Fibroblast of upper back skin (primary cell): ENCODE measurements around the gene ZCCHC9.
"Not testable (repeated sequence)": the region's sequence is repeated elsewhere in the genome, so short reads cannot be mapped to it uniquely, and the experiment has no call there.

Experiments
- DNase-seq: peaks from one replicate; pipeline ENCODE4 v3.0.0-alpha.2; 2013

Gene ZCCHC9

DNA sequence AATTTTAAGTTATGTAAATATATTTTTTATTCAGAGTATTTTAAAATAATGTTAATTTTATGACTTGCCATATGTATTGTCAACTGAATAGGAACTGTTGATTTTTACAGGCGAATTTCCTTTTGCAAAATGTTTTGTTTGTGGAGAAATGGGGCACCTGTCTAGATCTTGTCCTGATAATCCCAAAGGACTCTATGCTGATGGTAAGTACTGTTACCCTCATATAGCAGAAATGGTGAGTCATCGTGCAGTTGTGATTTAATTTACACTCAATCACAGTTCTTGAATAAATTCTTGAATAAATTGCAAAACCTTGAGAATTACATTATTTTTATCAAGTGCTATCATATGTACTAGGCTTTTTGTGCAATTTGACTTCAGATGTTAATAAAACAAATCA is 7.4 kb downstream of the ZCCHC9 start:
- DNase-seq: no peak

DNA sequence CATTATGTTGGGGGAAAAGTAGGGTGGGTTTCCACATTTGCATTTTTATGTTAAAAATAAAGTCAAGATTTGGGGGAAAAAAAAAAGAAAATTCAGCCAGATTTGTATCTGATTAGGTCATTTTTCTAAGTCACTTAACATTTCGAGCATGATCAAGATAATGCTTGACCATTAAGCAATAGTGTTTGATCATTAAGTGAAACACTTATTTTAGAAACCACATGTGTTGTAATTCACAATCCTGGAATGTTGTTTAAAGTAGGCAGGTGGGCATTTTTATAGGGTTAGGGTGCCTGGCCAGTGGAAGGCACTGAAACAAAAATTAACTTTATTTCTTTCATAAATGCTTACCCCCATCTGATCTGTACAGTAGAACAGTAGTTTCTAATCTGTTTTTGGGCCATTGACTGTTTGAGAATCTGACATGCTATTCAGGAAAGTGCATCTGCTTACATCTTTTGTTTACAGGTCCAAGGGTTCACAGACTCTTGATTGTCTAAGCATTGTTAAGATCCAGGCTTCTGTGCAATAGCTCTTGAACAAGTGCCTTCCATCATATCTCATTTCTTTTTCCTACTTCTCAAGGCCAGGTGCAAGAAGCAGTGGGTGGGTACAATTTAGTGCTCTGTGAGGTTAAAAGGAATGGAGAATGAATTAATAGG is 9.1 kb downstream of the ZCCHC9 start:
- no peak for DNase-seq

DNA sequence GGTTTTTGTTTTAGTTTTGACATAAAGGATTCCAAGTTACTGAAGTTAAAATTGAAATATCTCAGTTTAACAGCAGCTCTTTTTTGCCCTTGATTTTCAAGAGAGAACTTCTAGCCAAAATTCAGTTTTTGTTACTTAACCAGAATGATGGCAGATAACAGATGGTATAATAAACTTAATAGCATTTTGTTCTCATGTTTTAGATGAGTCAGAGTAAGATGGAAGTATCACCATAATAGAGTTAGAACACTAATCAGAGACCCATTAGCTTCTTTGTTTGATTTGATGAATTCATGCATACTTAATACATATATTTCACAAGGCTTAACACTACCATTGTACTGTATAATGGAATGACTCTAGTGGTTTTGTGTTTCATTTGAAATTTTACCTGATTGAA is 11.9 kb downstream of the ZCCHC9 start:
- no peak for DNase-seq

DNA sequence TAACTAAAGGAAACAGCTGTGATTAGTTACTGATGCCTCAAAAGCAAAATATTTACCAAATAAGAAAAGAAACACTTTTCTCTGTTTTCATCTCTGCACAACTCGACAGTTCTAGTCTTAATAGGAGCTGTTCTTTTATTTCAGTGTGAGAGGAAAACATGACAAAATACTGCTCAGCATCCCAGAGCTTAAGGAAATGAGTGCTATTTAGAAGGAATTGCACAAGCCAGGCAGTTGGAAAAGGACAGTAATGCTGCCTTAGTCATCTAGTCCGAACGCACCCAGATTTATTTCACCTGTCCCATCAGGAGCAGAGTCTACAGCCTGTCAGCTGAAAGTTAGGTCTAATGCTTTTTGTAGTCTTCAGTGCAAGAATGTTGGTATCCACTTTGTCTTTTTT is 12.3 kb downstream of the ZCCHC9 start:
- DNase-seq: no peak

DNA sequence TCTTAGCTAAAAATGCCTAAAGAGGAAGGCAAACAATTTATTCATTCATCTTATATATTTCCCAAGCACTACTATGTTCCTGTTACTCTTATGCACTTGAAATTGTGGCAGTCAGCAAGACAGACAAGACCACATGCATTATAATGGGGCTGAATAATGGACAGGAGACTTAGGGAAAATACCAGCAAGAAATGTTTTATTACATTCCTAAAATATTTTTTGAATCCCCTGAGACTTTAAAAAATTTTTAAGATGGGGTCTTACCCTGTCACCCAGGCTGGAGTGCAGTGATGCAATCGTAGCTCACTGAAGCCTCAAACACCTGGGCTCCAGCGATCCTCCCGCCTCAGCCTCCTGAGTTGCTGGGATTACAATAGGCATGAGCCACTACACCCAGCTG is 13.2 kb downstream of the ZCCHC9 start:
- peak; percentile 50 for DNase-seq

DNA sequence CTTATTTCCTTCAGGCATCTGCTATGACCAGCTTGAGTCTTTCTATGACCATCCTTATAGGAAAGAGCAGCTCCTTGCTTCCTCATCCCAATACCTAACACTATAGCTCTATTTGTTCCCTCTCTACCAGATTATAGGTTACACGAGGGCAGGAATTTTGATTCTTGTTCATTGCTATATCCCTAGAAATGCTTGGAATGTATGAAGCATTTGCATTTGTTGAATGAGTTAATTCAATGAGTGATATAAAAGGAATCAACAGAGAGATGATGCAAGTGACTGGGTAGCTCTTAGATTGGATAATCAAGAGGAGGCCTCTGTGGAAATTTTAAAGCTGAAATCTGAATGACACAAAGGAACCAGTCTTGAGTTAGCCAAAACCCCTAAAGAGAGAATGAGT is 13.9 kb downstream of the ZCCHC9 start:
- DNase-seq: peak; percentile 80

DNA sequence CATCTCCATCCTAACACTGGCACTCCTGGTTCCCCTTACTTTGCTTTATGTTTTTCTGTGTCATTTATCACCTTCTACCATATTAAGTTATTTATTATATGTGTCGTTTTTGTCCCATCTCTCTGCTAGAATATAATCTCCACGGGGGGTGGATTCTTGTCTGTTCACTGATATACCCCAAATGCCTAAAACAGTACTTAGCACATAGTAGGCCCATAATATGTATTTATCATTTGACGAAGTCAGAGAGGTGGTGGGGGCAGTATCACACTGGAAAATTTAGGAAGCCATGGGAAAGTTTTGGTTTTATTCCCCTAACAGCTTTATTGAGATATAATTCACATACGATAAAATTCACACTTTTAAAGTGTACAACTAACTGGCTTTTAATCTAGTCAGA is 14.4 kb downstream of the ZCCHC9 start:
- DNase-seq: no peak

DNA sequence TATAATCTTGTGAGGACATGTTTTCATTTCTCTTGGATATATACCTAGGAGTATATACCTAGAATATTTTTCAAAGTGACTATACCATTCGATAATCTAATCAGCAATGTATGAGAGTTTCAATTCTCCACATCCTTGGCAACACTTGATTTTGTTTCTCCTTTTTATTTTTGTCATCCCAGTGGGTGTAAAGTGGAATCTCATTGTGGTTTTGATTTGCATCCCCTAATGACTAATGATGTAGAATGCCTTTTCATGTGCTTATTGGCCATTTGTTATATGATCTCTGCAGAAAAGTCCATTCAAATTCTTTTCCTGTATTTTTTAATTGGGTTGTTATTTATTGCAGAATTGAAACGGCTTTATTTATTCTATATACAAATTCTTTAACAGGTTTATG is 15.2 kb downstream of the ZCCHC9 start:
- no peak for DNase-seq

DNA sequence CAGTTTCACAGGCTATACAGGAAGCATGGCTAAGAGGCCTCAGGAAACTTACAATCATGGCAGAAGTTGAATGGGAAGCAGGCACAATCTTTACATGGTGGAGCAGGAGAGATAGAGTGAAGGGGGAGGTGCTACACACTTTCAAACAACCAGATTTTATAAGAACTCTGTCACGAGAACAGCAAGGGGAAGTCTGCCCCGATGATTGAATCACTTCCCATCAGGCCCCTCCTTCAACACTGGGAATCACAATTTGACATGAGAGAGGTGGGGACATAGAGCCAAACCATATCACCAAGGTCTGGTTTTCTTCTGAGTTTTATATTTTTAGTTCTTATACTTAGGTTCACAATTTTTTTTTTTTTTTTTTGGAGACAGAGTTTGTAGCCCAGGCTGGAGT is 16.1 kb downstream of the ZCCHC9 start:
- no peak for DNase-seq

DNA sequence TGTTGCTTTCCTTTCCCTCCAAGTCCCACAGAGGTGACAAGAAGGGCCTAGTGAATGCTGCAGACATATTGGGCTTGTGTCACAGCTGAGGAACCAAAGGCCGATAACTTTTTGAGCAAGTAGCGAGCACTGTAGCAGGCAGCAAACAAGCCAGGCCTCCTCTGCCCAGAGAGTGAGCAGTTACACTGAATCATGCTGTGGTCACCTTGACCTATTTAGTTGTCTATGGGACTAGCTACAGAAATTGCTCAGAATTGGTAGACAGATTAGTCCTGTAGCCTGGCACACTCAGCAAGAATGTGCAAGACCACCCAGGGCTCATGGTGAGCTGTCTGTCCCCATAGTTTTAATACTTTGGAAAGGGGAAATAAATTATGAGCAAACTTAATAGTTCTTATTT is 25.2 kb downstream of the ZCCHC9 start:
- no peak for DNase-seq

DNA sequence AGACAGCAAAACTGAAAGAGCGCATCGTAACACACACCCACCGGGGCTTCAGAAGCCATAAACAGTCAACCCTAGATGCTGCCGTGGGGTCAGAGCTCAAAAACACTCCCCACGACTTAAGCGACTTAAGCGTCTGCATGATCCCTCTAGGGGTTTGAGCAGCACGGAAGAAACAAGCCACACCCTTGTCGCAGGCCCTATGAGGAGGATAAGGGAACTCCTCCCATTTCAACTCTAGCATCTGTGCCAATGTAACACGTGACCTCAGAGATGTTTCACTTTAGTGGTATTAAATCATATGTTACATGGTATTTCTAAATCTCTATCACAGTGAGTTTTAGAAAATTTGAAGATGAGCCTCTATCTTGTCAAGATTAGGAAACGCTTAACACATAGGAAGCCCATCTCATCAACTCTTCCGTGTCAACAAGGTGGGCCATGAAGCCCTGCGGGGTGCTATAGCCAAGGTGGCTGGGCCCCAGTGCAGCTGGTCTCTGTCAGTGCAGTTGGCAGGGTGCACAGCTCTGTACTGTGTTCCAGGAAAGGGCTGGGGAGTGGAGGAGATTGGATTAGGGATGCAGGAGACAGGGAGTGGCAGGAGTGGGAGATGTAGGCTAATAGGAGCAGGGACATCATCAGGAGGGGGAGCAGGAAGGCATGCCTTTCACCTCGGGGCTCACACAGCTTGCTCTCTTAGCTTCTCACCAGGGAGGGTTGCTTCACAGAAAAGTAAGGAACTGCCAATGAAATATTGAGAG is 33.1 kb downstream of the ZCCHC9 start:
- no peak for DNase-seq

DNA sequence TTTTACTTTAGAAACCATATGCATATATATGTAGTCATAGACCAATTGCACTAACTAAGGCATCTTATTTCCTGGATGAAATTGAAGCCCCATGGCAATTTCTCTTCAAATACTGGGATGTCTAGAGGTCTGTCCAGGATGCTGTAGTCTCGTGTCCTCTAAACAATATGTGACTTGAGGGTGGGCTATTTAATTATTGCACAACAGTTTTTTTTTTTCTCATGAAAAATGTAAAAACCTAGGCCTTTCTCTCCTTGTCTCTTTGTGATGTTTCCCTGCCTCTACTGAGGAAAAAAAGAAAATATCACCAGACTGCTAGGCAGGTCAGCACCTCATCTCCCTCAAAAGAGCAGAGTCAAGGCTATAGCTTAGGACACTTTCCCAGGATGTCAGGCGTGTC is 34.6 kb downstream of the ZCCHC9 start:
- no peak for DNase-seq

DNA sequence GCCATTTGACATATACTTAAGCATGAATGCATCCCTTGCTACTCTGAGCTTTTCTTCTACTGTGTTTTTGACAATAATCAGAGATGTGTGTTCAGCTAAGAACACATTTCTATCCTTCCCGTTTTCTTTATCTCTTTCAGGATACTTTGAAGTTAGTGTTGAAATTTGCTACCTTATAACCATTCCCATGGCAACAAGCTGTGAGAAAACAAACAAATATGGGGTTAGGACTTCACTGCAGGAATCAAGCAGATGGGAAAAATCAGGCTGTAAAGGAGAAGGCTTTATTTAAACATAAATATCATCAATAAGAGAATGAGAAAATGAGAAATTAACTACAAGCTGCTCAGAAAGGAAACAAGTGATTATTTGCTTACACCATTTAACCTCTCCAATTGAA is 35.2 kb downstream of the ZCCHC9 start:
- DNase-seq: no peak

DNA sequence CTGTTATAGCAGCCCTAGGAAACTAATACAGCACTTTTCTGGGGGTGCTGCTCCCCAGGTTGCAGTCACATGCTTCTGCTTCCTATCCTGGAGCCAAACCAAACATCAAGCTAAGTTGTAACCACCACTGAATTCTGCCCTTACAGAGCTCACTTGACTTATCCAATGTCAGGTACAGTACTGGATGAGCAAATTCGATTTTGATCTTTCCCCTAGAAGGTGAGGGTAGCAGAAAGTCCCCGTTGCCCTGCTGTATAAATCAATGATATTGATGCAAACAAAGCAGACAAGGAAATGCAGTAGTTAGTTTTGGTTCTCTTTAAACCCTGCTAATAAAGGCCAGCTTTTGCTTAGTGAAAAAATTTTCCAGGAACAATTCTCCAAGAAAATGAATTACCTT is 36.4 kb downstream of the ZCCHC9 start:
- no peak for DNase-seq

DNA sequence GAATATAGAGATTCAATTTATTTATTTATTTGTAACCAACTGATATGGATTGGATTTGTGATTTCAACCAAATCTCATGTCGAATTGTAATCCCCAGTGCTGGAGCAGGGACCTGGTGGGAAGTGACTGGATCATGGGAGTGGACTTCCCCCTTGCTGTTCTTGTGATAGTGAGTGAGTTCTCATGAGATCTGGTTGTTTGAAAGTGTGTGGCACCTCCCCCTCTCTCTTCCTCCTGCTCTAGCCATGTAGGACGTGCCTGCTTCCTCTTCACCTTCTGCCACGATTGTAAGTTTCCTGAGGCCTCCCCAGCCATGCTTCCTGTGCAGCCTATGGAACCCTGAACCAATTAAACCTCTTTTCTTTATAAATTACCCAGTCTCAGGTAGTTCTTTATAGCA is 36.8 kb downstream of the ZCCHC9 start:
- DNase-seq: not testable (repeated sequence)

DNA sequence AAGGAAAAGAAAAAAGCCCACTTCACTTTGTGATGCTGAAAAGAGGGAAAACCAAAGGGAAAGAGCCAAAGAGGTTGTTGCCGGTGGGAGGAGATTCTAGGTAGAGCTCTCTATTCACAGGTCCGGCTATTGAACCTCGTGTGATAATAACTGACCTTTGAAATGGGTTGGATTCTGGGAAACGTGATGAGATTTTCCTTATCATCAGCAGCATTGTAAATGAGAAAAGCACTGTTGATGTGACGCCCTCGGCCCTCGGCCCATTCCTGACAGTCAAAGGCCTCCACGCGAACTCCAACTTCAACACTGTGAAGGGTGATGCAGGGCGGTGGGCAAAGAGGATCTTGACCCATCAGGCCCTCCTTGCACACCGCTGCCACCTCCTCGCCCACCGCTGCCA is 43.3 kb downstream of the ZCCHC9 start:
- no peak for DNase-seq

DNA sequence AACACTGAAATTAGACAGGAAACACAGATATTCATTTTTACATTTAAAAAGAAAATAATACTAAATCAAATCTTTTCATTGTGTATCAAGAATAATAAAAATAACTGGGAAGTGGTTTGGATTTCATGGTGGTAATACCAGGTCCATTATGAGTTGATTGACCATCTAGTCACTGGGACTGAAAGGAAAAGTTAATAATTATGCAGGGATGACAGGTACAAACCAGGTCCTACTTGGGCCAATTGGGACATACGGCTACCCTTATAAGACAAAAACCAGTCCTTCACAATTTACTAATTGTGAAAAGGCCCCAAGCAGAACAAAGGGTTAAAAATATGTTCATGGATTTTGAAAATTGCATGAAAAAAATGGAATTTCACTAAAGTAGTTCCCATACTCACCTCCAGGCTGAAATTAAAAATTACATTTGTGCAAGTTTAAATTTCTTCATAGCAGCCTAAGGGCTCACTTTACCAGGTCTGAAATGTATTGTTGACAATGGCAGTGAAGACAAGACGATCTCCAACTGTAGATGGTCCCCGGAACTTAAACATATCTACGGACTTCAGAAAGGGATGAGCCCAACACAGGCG is 44.1 kb downstream of the ZCCHC9 start:
- DNase-seq: no peak

DNA sequence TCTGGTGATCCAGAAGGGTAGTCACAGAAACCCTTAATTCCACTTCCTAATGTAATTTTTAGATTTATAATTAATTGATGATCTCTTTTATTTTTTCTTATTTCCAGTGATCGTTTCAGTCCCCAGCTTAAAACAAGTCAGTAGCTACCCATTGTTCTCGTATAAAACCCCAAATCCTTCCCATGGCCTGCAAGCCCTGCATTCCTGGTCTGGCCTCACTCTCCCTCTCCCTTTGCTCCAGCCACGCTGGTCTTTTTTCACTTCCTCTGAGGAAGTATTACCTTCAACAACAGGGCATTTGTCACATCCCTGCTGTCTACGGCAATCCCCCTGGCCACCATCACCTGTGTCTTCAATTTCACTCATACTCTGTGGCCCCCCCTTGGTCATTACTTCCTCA is 47.8 kb downstream of the ZCCHC9 start:
- no peak for DNase-seq

DNA sequence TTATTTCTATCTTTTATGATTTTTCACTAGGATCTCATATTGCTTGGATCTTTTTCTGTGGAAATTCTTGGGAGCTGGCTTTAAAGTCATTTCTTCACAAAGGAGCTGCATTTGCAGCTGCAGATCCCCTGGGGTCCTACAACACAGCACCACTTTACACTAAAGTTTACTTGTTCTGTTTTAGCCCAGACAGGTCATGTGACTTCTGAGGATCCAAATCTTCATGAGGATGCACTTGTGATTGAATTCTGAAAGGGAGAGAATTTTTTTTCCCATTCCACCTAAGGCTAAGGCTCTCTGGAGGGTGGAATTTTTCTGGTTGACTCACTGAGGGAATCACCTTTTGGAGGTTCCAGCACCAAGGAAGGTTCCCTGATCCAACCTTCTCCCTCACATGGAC is 49.1 kb downstream of the ZCCHC9 start:
- DNase-seq: no peak

DNA sequence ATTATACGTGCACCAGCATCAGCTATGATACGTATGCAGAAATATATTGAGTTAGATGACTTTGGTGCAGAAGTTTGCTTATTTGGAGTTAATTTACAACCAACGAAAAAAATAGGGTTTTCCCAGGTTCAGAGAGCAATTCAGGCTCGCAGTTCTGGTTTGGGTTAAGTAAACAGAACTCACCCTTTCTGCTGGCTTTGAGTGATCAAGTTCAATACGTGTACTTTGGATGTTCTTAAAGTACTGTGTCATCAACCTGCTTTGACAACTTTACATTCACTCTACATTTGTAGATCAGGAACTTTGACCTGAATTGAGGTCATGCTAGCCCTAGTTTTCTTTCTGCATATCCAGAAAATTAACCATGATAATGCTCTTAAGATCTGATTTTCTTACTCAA is 51.8 kb downstream of the ZCCHC9 start:
- no peak for DNase-seq

DNA sequence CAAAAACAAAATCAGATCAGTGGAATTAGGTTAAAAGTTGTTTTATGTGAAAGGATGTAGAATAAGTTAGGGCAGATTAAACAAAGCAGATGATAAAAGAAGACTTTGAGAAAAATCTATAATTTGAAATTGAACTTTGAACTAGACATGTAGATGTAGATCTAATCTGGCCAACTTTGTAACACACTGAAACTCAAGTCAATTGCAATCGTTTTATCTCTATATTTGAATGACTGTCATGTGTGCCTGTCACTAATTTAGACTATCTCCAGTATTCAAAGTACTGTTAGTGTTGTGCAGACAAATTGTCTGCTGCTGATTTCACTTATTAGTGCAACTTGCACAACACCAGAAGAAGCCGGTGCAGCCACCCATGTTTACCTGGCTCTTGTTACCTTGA is 52.7 kb downstream of the ZCCHC9 start:
- no peak for DNase-seq

DNA sequence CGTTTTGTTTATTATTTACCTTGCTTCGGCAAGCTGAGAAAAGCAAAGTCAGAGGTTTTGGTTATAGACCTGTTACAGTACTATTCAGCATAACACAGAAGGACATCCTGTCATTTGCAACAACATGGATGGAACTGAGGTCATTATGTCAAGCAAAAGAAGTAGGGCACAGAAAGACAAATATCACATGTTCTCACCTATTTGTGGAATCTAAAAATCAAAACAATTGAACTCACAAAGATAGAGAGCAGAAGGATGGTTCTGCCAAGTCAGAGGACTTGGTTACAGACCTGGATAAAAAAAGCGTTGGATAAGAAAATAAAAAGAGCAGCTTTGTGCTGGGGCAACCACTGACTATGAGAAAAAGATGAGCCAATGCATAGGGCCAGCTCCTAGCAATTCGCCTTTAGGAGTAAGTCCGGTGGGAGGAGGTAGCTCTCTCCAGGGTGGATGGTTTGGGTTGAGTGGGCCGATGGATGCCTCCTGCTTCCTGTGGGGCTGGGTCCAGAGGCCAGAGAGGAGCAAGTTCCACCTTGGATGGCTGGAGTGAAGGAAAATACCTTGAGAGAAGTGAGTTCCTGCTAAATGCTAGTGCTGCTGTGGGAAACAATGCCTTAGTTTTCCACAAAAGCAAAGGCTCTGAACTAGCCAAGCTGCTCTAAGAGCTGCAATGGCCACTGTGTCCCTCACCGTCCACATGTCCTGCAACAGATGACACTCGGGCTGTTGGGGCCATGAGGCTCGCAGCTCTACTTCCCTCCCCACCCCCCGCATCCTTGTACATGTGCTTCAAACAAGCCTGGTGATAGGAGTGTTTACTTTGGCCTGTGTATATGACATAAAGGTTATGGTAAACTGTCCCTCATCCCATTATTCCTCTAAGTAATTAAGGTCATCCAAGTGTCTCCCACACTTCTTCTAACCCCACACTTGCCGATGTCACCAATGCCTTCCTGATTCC is 54.2 kb downstream of the ZCCHC9 start:
- no peak for DNase-seq

DNA sequence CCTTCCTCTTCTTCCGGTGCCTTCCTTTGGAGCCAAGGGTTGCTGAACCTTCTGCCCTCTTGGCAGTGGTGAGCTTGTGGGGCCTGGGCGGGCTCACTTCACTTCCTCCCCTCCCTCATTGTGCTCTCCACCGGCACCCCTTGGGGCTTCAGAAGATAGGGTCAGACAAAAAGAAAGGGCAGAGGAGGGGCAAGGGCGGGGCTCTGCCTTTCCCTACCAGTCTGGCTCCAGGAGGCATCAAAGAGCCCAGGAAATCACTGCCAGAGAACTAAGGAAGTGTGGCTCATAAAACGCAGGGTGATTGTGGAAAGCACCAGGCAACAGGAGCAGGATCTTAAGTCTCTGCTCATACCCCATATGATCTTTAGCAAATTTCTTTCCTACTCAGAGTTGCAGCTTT is 57.7 kb downstream of the ZCCHC9 start:
- no peak for DNase-seq
